Suprapubic skin (tissue), 3 donors: ENCODE data around the gene ARID5B.

Source experiments
- CTCF ChIP-seq, 2 donors: fragments of 200-600 bp in 1 of 2; fragments of 450-650 bp in 1 of 2; sonication (generic) in 1 of 2; IDR thresholded peaks; one replicate each; pipeline ENCODE4 v1.5.1; 2016 to 2019; ENCODE audit warnings: antibody characterized with exemption in 2 of 2, mild to moderate bottlenecking in 1 of 2, moderate library complexity in 1 of 2
- POLR2A ChIP-seq, 2 donors: fragments of 450-650 bp; IDR thresholded peaks; one replicate each; pipeline ENCODE4 v1.6.1; 2017; ENCODE audit warnings: antibody characterized with exemption in 2 of 2, mild to moderate bottlenecking in 2 of 2, moderate library complexity in 2 of 2

DNA sequence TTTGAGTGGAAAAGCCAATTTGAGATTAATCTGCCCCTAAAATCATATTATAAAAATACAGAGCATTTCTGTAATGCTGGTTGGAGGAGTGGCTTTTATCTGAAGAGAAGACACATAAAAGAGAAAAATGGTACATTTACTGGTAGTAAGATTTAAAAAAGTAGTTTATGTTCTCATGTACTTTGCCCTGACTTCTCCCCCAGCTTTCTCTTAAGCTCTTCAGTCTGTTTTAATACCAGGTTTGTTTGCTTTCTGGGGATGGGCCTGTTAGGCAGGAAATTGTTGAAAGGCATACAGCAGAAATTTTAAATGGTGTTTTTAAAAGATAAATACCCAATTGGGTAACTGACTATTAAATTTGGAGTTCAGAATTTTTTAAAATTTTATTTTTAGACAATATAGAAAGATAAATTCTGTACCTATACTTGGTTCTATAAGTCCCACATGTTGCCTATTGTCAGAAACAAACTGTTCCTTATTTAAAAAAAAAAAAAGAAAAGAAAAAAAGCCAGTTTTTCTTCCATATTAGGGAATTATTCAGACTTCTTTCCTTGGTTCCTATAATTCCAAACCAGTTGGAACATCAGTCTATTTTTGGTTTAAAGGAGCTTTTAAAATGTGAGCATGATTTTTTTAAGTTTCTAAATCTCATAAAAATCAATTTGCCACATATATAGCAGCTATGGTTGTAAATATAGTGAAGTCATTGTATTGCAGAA is 136.6 kb downstream of the ARID5B start:
- no peak for TF ChIP-seq CTCF (IDR thresholded peaks at IDR 0.05)
- no peak for TF ChIP-seq POLR2A (IDR thresholded peaks at IDR 0.05)
